ENCODE measurements around the gene KRT15. TPM values are rescaled to one million over a fixed set of nuclear protein-coding genes. Genes with fewer than 3 reads are reported as not detected.

KRT15 gene
- polyA plus RNA-seq, 3 donors, result 0.03 TPM; not detected in 2

DNA sequence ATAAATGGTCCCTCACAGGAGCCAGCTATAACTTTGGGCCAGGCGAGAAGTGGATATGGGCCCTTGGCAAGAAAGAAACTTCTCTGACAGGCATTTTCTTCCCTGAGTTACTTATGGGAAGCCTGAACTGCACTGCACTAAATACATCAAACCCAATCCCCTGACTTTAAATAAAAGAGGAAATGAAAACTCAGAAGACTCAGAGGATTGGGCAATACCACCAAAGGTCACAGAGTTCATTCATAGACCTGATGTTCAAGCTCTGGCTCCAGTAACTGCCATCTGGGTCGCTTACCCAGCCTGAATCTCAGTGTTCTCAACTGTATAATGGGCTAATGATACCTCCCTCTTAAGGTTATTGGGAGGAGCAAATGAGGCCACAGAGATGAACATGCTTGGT lies 38.6 kb downstream of the KRT15 start:
- no peak overlapping the region for H3K4me3 Mint-ChIP-seq
- Histone ChIP-seq H3K79me2 (ENCODE audit: insufficient read depth, low read length) (no peaks in the 10 kb centered on the region), H3K4me1 (ENCODE audit: control insufficient read depth in 1 of 2, insufficient read depth in 2 of 2, low read length in 2 of 2) (peaks cover 9 to 10% of the 10 kb centered on the region in 2 donors), H3K27ac (ENCODE audit: low read depth in 1 of 2, low read length in 2 of 2) (no peak overlapping the region), H2AFZ (ENCODE audit: insufficient read depth, low read depth, low read length, poor library complexity, severe bottlenecking) (no peak overlapping the region), H3K9me3 (replicated peaks in 1 of 2; ENCODE audit: control insufficient read depth in 1 of 2, insufficient read depth in 1 of 2, low read length in 2 of 2) (no peaks in the 10 kb centered on the region), H3K9ac (ENCODE audit: insufficient read depth, low read length, poor library complexity, severe bottlenecking) (no peak overlapping the region), H3K36me3 (replicated peaks in 1 of 2; ENCODE audit: control insufficient read depth in 1 of 2, insufficient read depth in 2 of 2, low read length in 2 of 2) (no peaks in the 10 kb centered on the region), H3K4me3 (replicated peaks in 1 of 3; ENCODE audit: low read depth in 2 of 3, low read length in 3 of 3) (no peak overlapping the region), H3K4me2 (replicated peaks; ENCODE audit: extremely low read depth, low read length, poor library complexity, severe bottlenecking) (no peak overlapping the region), H4K20me1 (ENCODE audit: insufficient read depth, low read length) (no peaks in the 10 kb centered on the region), H3K27me3 (ENCODE audit: control insufficient read depth in 2 of 2, insufficient read depth in 2 of 2, low read length in 2 of 2) (no peaks in the 10 kb centered on the region)
- TF ChIP-seq, protein P1, sequence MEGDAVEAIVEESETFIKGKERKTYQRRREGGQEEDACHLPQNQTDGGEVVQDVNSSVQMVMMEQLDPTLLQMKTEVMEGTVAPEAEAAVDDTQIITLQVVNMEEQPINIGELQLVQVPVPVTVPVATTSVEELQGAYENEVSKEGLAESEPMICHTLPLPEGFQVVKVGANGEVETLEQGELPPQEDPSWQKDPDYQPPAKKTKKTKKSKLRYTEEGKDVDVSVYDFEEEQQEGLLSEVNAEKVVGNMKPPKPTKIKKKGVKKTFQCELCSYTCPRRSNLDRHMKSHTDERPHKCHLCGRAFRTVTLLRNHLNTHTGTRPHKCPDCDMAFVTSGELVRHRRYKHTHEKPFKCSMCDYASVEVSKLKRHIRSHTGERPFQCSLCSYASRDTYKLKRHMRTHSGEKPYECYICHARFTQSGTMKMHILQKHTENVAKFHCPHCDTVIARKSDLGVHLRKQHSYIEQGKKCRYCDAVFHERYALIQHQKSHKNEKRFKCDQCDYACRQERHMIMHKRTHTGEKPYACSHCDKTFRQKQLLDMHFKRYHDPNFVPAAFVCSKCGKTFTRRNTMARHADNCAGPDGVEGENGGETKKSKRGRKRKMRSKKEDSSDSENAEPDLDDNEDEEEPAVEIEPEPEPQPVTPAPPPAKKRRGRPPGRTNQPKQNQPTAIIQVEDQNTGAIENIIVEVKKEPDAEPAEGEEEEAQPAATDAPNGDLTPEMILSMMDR (IDR thresholded peaks at IDR 0.05), result no peak
- no peaks in the 10 kb centered on the region for H3K9me3 Mint-ChIP-seq
- no peak for DNase-seq
- peak overlapping the region in 3 of 7 donors; percentile 23 to 89 (median 32) for H3K27ac Mint-ChIP-seq
- H3K36me3 Mint-ChIP-seq, result no peaks in the 10 kb centered on the region
- H3K4me1 Mint-ChIP-seq, result peaks cover 10% of the 10 kb centered on the region
- no CpG with 5 or more reads among the region's 2 CpGs for WGBS (ENCODE audit: insufficient coverage)
- peaks cover 5 to 8% (median 6%) of the 10 kb centered on the region in 3 donors for H3K27me3 Mint-ChIP-seq (ENCODE audit: low read depth in 3 of 3)
- intact Hi-C loops (cut with micrococcal nuclease), result no loop called here

DNA sequence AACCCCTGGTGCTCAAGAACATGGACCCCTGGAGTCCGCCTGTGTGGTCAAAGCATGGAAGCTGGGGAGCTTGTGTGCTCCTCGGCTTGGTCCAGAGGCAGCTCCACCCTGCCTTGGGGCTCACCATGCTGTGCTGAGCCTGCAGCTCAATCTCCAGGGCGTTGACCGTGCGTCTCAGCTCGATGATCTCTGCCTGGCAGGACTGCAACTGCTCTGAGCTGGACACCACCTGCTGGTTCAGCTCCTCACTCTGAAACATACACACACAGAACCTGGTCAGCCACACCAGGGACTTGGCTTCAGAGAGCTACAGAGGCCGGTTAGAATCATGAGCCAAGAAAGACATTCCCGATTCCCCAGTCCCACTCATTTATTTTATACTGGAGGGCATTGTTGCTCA lies 40.5 kb downstream of the KRT15 start:
- Mint-ChIP-seq H3K36me3 (no peaks in the 10 kb centered on the region), H3K9me3 (peaks cover 0 to 2% (median 0%) of the 10 kb centered on the region in 7 donors), H3K27ac (peak overlapping the region in 1 of 7 donors; percentile 59), H3K4me1 (peaks cover 10% of the 10 kb centered on the region), H3K27me3 (ENCODE audit: low read depth in 3 of 3) (peaks cover 4 to 10% (median 4%) of the 10 kb centered on the region in 3 donors), H3K4me3 (no peak overlapping the region)
- 100% methylated on average over 6 of the region's 8 CpGs for WGBS (ENCODE audit: insufficient coverage)
- Histone ChIP-seq H2AFZ (ENCODE audit: insufficient read depth, low read depth, low read length, poor library complexity, severe bottlenecking) (no peak overlapping the region), H3K4me1 (ENCODE audit: control insufficient read depth in 1 of 2, insufficient read depth in 2 of 2, low read length in 2 of 2) (peaks cover 9 to 10% of the 10 kb centered on the region in 2 donors), H3K79me2 (ENCODE audit: insufficient read depth, low read length) (no peaks in the 10 kb centered on the region), H3K9me3 (replicated peaks in 1 of 2; ENCODE audit: control insufficient read depth in 1 of 2, insufficient read depth in 1 of 2, low read length in 2 of 2) (no peaks in the 10 kb centered on the region), H3K4me3 (replicated peaks in 1 of 3; ENCODE audit: low read depth in 2 of 3, low read length in 3 of 3) (no peak overlapping the region), H3K27me3 (ENCODE audit: control insufficient read depth in 2 of 2, insufficient read depth in 2 of 2, low read length in 2 of 2) (no peaks in the 10 kb centered on the region), H4K20me1 (ENCODE audit: insufficient read depth, low read length) (no peaks in the 10 kb centered on the region), H3K9ac (ENCODE audit: insufficient read depth, low read length, poor library complexity, severe bottlenecking) (no peak overlapping the region), H3K27ac (ENCODE audit: low read depth in 1 of 2, low read length in 2 of 2) (no peak overlapping the region), H3K36me3 (replicated peaks in 1 of 2; ENCODE audit: control insufficient read depth in 1 of 2, insufficient read depth in 2 of 2, low read length in 2 of 2) (no peaks in the 10 kb centered on the region), H3K4me2 (replicated peaks; ENCODE audit: extremely low read depth, low read length, poor library complexity, severe bottlenecking) (no peak overlapping the region)
- DNase-seq, result no peak
- TF ChIP-seq, protein P1 (IDR thresholded peaks at IDR 0.05), result no peak
- intact Hi-C loops (cut with micrococcal nuclease), result no loop called here
